GOT3 (cell line): Measurements from ENCODE around the gene TBX21.

Experiments
- DNase-seq: peaks from one replicate; lab custom pipeline; 2025; ENCODE audit warnings: mixed read lengths; lab: John Stamatoyannopoulos, UW

Gene TBX21

DNA sequence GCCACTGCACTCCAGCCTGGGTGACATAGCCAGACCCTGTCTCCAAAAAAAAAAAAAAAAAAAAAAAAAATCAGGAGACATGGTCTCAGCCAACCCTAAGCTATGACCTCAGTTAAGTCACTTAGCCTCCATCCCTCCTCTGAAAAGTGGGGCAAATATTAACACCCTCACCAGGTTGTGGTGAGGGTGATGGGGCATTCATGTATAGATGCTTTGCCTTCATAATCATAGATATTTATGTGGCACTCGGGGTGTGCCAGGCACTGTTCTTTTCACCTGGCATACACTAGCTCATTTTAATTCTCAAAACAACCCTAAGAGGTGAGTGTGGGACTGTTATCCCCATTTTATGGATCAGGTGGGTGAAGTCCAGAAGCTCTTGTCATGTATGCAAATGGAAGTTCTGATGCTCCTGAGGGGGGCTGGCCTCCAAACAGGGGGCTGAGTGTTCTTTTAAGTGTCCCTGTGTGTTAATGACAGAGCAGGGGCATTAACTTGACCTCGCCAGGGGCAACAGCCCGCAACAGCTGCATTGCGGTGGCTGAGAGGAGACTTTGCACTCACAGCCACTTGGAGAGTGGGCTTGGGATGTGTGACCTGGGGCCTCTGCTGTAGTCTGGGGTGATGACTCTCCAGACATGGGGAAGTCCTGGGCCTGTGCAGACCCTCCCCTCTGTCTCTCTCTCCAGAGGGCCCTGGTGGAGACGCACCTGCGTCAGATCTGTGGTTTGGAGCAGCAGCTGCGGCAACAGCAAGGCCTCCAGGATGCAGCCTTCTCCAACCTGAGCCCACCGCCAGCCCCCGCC is 34.9 kb upstream of the TBX21 start:
- DNase-seq: no peak

DNA sequence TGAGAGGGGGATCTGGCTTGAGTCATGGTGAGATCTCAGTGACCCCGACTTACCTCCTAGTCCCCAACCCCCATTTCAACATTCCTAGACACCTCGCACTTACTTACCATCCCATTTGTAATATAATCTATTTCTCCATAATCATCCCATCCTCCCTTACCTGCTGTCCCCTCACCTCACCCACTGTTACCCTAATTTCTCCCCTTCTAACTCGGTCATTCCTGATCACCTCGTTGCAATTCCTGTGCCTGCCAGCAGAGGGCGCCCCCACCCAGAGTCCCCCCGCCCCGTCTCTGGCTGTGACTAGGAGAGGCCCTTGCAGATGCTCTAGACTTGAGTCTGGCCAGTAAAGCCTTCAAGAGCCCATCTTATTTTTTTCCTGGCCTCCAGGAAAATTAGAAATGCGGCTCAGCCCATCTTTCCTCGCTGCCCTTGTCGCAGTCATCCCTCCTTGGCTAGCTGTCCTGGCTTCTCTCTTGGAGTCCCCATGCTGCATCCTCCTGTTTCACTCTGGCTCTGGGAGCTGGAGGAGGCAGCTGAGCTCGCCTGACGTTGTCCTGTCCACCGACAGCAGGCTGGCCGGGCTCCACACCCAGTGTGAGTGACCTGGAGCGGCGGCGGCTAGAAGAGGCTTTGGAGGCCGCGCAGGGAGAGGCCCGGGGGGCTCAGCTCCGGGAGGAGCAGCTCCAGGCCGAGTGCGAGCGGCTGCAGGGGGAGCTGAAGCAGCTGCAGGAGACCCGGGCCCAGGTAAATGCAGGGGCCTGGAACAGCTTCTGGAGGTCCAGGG is 34.1 kb upstream of the TBX21 start:
- no peak for DNase-seq

DNA sequence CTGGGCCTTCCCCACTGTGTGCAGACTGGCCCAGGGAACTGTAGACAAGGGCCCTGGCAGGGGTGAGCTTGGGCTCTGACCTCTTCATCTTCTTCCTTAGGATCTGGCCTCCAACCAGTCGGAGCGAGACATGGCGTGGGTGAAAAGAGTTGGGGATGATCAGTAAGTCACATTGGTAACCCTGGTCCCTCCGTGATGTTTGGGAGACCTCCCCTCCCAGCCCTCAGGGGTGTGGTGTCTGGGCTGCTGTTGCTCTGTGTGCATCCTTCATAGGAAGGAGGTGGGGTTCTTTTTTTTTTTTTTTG is 33.5 kb upstream of the TBX21 start:
- no peak for DNase-seq

DNA sequence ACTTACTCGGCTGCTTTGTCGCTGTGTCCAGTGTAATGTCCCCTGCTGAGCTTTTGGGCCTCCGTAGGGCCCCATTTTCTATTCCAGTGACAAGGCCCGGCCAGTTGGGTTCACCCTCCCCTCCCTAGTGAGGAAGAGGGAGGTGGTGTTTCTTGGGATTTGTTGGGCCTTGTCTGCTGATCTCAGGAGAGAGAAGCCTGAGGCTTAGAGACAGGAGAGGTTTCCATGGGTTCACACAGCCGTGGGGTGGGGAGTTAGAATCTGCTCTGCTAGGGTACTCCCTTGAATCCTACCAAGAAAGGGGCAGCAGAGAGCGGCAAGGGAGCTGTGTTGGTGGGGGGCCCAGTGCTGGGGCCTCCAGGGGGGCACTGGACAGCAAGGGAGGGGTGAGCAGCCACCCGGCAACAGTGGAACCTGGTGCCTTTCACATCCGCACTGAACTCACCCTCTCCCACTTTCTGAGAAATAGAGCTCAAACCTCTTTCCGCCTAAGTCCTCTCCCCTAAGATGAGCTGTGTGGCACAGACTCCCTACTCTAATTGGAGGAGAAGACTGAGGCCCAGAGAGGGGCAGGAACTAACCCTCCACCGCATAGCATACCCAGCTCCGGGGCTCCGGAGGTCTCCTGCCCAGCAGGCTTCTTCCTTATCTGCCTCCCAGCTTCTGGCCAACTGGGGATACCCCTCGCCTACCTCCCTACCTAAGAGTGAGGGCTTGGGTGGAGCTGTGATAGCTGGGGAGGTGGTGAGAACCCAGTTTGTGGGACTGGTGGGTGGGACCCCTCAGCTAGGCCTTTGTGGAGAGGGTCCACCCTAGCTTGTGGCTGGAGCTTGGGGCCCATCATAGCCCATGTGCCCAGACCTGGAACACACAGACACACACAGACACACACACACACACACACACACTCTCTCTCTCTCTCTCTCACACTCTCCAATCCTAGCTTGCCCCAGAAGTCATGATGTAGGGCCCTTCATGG is 32.3 kb upstream of the TBX21 start:
- no peak for DNase-seq

DNA sequence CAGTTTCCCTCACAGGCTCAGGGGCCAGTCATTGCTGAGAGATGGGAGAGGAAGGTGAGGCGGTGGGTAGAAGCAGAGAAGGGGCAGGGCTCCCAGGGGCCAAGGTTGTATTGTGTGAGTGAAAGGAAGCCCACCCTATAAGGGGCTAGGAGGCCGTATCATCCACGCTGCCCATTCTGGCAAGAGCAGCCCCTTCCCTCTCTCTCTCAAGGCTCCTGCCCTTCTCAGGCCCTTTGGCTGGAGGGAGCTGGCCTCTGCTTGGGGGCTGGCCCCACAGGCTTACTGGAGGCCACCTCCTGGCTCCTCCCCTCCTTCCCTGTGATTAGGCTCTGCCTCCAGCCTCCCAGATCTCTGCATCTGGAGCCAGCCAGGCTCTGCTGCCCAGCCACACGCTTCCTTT is 31.4 kb upstream of the TBX21 start:
- no peak for DNase-seq

DNA sequence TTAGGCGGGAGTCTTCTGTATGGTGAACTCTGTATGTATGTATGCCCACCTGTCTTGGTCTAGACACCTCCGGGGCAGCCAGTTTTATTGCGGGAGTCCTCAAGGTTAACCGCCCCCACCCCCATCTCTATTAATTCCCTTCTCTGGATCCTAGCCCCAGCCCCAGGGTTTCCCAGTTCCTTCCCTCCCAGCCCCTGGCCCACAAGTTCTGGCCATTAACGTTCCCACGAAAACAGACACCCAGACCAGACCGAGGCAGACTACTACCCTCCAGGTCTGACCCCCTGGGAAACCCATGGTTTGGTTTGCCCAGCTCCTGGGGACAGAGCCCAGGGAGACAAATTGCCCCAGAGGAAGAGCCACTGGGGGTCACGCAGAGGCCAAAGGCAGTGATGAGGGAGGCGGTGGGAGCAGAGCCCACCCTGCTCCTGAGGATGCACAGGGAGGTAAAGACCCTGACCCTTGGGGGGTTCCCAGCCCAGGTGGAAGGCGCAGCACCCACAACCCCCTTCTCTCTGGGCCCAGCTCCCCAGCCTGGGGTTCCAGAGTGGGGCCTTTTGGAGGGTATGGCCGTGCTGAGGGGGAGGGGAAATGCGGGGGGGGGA is 30.5 kb upstream of the TBX21 start:
- no peak for DNase-seq

DNA sequence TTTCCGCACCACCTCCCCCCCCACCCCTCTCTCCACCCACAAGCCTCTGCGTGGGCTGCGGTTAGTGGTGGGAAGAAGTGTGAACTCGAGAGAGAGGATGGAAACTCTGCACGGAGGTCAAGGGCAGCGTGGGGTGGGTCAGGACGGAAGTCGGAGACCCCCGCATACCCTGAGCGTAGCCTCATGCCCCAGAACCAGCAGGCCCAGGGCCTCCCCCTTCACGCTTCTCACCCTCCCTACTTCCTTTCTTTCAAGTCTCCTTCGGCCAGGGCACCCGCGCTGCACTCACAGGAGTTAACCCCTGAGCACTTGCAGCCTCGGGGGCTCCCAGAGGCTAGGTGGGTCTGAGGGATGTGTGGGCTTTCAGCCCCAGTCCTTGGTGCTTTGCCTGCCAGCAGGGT is 29.8 kb upstream of the TBX21 start:
- no peak for DNase-seq

DNA sequence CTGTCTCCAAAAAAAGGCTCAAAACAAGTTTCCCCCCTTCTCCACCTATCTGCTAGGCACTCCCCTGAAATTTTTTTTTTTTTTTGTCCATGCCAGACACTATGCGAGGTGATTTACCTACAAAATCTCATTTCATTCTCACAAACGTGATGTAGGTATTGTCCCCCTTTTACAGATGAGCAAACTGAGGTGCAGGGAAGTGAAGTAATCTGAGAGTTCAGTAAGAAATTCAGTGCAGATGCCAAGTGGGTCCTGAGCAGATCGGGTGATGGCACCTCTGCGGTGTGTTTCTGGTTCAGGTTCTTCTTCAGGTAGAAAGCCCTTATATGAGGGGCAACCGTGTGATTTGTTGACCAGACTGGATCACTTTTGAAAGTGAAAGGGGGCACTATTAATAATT is 29.4 kb upstream of the TBX21 start:
- DNase-seq: no peak

DNA sequence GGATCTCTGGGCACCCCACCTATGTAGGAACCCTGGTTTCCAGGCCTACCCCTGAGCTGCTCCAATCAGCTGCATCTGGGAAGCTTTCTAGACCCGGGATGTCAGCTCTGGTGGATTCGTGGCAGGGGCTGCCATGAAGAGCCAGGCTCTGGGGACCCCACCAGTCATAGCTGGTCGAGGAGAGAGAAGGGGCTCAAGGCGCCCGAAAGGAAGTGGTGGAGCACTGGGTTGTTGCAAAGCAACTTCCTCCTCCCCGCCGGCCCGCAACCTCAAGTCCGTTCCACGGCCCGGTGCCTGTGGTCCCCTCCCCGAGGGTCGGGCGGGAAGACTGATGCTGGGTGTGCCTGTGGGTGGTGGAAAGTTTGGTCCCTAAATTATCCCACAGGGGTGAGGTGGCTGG is 28.9 kb upstream of the TBX21 start:
- DNase-seq: no peak

DNA sequence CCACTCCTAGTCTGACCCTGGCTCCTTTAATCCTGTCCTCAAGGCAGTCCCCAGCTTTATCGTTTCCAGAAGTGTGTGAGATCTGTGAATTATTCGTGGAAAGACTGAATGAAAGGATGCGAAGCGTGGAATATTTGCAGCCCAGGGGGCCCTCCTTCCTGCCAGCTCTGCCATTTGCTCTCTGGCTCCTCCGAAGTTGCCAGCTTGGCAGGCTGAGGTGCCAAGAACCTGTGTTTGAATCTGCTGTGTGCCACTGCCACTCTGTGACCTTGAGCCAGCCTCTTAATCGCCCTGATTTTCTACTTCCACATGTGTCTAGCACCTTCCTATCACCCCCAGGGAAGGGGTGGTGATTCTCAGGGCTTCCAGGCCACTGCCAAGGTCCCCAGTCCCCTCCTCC is 28.3 kb upstream of the TBX21 start:
- DNase-seq: no peak

DNA sequence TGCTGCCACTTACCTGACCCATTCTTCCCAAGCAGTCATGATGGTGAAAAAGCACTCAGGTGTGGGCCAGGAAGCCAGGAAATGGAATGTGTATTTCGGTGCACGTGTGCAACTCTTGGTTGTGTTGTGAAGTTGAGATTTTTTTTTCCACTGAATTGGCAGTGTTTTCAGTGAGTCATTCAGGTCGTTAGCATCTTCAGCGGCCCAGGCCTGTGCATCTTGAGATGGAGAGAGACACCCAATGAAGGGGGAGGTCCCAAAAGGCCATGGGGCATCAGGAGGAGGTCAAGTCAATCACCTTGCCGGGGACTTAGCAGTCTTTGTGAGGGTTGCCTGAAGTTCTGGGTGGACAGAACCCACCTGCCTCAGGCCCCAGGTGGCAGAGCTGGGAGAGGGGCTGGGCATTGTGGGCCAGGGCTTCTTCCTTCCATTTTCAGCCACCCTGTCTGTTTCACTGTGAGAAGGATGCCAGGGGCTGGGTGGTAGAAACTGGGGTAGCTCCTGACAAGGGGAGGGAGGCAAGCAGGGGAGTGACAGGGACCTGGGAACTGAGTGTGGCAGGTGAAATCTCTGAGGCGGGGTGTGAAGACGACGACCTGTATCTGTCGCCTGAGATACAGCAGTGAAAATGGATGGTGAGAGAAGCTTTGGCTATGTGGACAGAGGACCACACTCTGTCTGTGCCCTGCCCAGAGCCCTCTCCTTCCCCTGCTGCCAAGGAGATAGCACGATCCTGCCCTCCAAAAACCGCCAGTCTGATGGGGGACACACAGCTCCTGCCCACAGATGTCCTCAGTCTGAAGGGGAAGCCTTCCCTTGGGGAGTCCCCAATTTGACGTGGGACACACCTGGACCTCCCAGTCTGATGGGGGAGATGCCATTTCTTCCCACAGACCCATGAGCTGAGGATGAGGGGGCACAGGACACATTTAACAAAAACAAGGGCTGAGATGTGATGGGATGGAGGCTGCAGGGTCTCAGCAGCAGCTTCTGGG is 27.2 kb upstream of the TBX21 start:
- DNase-seq: no peak

DNA sequence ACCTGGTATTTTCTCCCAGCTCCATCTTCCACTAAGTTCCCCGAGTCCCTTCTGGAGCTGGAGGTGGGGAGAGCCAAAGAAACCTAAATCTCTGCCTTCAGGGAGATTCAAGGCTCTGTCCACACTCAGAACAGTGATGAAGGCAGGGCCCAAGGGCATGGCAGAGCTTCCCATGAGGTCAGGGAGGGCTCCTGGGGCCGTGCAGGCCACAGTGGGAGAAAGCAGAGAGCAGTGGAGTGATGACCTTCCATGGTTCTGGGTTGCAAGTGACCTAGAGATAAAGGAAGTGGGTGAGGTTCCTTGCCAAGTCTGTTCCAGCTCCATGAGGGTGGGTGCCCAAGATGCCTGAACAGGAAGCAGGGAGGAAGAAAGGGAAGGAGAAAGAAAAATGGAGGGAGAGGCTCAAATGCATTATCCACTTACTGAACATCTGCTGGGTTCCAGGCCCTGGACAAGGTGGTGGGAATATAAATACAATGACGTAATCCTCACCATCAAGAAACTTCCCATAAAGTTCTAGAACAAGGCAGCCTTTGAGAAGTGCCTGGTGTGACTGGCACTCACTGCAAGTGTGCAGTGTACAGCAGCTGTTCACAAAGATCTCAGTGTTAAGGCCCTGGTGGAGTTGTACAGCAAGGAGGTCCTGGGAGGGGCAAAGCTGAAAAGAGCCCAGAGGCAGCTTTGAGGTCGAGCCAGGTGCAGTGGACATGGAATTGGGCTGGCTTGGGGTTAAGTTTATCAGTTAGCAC is 25.8 kb upstream of the TBX21 start:
- DNase-seq: no peak

DNA sequence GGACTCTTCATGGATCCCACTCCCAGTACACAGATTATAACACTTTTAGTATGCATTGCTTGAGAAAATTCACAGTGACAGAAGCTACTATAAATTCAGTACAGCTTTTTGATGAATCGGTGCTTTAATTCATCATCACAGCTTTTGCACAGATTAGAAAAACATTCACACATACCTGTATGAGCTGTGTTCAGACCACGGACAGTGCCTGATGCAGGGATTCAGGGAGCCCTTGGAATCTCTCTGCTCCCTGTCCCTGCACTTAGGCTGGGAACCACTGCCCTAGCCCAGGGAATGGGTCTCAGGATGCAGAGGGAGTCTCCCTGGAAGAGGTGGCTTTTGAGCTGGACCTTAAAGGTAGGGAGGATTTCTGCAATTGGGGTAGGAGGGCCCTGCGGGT is 25.2 kb upstream of the TBX21 start:
- no peak for DNase-seq

DNA sequence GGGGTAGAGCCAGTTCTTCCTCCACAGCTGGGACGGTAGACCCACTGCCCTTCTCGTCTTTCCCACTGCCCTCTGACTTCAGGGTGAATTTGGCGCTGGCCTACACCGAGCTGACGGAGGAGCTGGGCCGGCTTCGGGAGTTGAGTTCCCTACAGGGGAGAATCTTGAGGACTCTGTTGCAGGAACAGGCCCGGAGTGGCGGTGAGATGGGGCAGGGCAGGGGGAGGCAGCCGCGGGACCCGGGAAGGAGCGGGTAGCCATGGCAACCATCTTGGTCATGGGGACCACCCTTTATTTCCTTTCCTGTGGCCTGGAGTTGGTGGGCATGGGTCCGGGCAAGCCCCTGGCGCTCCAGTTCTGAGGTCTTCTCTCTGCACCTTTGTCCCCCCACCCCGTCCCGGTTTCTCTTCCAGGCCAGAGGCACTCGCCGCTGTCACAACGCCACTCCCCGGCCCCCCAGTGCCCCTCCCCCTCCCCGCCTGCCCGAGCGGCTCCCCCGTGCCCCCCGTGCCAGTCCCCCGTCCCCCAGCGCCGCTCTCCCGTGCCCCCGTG is 24.6 kb upstream of the TBX21 start:
- DNase-seq: no peak

DNA sequence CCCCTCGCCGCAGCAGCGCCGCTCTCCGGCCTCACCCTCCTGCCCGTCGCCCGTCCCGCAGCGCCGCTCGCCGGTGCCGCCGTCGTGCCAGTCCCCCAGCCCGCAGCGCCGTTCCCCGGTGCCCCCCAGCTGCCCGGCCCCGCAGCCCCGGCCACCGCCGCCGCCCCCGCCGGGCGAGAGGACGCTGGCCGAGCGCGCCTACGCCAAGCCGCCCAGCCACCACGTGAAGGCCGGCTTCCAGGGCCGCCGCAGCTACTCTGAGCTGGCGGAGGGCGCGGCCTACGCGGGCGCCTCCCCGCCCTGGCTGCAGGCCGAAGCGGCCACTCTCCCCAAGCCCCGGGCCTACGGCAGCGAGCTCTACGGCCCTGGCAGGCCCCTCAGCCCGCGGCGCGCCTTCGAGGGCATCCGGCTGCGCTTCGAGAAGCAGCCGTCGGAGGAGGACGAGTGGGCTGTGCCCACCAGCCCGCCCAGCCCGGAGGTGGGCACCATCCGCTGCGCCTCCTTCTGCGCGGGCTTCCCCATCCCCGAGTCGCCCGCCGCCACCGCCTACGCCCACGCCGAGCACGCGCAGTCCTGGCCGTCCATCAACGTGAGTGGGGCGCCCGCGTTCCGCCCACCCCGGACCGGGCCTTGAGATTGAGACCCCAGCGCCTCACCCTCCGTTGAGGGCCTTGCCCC is 24.0 kb upstream of the TBX21 start:
- DNase-seq: no peak

DNA sequence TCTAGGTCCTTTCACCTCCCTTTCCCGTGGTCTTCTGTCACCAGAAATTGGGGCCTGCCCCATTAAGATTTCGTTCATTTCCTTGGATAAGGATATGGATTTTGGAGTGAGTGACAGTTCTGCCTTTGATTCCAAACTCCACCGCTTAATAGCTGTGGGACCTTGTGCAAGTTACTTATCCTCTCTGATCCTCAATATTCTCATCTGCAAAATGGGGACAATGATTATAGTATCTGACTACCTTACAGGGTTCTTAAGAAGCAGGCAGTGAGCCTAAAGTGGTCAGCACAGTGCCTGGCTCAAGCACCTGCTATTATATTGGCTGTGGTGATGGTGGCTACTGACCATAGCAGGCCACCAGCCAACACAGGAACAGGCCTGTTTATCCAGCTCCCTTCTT is 23.4 kb upstream of the TBX21 start:
- no peak for DNase-seq

DNA sequence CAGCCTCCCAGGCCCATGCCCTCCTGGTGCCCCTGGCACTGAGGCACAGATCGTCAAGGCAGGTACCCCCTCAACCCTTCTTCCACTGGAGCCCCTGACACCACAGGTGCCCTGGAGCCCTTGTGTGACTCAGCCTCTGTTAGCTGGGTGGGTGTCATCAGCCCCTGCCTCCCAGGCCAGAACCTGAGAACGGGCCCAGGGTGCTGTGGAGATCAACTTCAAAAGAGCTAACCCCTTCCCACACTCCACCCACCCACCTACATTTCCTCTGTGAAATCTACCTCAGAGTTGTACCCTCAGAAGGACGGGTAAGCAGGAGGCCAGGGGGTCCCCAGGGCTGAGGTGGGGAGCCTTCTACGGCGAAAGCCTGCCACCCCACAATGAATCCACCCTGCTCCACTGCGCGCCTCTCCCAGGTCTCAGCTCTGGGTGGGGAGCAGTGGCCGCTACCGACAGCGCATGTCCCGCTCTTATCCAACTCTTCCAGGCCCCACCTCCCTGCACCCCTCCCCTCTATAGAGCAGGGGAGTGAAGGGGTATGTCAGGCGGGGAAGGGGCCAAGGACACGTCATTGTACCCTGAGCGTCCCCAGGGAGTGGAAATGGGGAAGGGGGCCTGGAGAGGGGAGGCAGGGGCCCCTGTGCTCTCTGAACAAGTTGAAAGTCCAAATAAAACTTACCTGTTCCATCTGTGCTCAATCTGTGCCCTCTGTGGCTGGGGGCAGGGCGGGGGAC is 21.5 kb upstream of the TBX21 start:
- DNase-seq: no peak

DNA sequence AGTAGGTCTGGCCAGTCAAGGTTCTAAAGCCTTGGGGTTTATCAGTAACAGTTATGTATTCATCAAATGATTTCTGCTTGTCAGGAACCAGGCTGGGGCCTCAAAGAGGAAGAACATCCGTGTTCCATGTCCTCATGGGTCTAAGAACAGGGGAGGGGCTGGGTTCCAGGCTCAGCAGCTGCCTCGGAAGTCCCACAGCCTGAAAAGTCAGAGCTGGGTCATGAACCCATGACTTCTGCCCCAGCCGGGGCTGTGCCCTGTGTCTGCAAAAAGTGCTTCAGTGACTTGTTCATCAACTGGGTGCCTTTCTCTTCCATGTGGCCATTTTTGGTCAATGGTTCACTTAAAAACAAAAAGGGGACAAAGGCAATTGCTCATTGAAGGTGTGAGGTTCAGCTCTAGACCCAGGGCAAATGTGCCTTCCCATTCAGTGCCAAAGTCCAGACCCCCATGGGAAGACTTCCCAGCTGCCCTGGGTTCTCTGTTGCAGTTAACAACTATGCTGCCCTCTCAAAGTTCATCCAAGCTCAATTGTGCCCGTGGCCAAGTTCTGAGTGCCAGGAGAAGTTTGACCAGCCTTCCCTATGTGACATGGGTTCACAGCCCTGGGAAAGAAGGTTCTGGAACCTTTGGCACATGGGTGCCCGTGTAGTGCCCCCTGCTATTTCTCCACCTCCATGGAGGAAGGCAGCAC is 20.6 kb upstream of the TBX21 start:
- no peak for DNase-seq
